Measurements from ENCODE around the gene FLOT2. TPM values are rescaled to one million over a fixed set of nuclear protein-coding genes. Genes with fewer than 3 reads are reported as not detected.

FLOT2 gene
- total and polyA plus RNA-seq, 4 donors = 34.9 to 138 (median 84.5) TPM

DNA sequence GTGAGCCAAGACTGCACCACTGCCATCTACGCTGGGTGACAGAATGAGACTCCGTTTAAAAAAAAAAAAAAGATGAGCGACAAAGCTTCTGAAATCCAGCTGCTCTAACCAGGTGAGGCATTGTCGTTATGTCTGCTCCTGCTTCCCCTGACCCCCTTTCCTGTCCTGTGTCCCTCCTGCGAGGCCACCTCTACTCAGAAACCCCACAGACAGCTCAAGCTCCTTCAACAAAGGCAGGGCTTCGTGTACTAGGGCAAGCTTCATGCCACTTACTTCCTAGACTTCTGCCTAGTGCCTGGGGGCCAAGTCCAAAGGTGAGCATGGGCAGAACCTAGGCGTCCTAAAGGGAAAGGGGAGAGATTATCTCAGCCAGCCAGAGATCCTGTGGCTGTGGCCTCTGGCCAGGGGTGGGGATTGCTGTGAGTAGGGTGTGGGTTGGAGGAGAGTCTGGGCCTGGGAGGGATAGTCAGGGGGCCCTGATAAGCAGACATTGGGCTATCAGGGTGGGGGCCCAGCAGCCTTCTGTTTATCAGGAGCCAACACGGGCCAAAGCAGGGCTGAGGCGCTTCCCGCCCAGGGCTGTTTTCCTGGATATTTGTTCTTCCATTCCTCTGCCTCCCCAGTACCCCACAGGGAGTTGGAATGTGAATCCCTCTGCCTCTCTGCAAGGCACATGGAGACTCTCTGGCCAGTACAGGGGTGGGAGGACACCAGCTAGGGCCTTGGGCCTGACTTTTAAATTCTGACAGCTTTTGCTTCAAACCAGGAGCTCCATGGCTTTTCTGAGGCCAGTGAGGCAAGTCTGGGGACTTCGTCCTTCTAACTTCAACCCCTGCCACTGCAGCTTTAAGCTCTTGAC, 32.3 kb downstream of the FLOT2 start:
- Histone ChIP-seq H3K4me1 (ENCODE audit: control insufficient read depth, insufficient read depth, low read length) (no peaks in the 10 kb centered on the region), H3K9me3 (ENCODE audit: control insufficient read depth, insufficient read depth, low read length) (no peaks in the 10 kb centered on the region), H3K4me3 (ENCODE audit: low read depth, low read length) (no peak overlapping the region), H3K27ac (ENCODE audit: low read depth, low read length) (no peak overlapping the region), H3K27me3 (ENCODE audit: control insufficient read depth, insufficient read depth, low read length) (no peaks in the 10 kb centered on the region), H3K36me3 (ENCODE audit: control insufficient read depth, insufficient read depth, low read length) (peaks cover 17% of the 10 kb centered on the region)
- WGBS (ENCODE audit: insufficient coverage) = 83% methylated on average over 11 of the region's 11 CpGs
- no peak for DNase-seq (ENCODE audit: low read depth in 4 of 6, low spot score in 6 of 6)

- DNase-seq (ENCODE audit: low read depth in 4 of 6, low spot score in 6 of 6) = no peak
- Histone ChIP-seq H3K27me3 (ENCODE audit: control insufficient read depth, insufficient read depth, low read length) (no peaks in the 10 kb centered on the region), H3K36me3 (ENCODE audit: control insufficient read depth, insufficient read depth, low read length) (peaks cover 28% of the 10 kb centered on the region), H3K4me3 (ENCODE audit: low read depth, low read length) (no peak overlapping the region), H3K27ac (ENCODE audit: low read depth, low read length) (no peak overlapping the region), H3K9me3 (ENCODE audit: control insufficient read depth, insufficient read depth, low read length) (no peaks in the 10 kb centered on the region), H3K4me1 (ENCODE audit: control insufficient read depth, insufficient read depth, low read length) (no peaks in the 10 kb centered on the region)
- WGBS (ENCODE audit: insufficient coverage) = no CpG with 5 or more reads among the region's 1 CpG
Measured at GRCh38 chr17:28863953-28864352, 33.6 kb downstream of the FLOT2 start.

DNA sequence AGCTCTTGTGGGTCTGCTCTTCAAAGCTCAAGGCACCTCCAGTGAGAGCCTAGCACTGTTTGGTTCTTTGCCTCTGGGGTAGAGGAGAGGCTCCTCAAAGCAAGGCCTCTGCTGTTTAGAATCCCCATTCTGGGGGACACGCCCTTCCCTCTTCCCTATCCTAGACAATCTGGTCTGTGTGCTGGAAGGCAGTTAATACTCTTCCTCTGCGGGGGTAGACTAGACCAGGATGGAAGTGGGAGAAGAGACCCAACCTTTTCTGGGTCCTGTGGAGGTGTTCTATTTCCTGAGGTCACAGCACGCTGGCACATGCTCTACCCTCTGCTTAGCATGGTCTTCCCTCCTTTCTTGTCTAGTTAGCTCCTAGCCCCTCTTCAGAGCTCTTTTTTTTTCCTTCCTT, 35.0 kb downstream of the FLOT2 start:
- H3K27ac ChIP-seq (ENCODE audit: low read depth, low read length) = no peak overlapping the region
- peaks cover 42% of the 10 kb centered on the region for H3K36me3 ChIP-seq (ENCODE audit: control insufficient read depth, insufficient read depth, low read length)
- H3K4me1 ChIP-seq (ENCODE audit: control insufficient read depth, insufficient read depth, low read length) = no peaks in the 10 kb centered on the region
- WGBS (ENCODE audit: insufficient coverage) = 100% methylated on average over 2 of the region's 3 CpGs
- no peaks in the 10 kb centered on the region for H3K9me3 ChIP-seq (ENCODE audit: control insufficient read depth, insufficient read depth, low read length)
- H3K27me3 ChIP-seq (ENCODE audit: control insufficient read depth, insufficient read depth, low read length) = no peaks in the 10 kb centered on the region
- no peak overlapping the region for H3K4me3 ChIP-seq (ENCODE audit: low read depth, low read length)
- no peak for DNase-seq (ENCODE audit: low read depth in 4 of 6, low spot score in 6 of 6)

DNA sequence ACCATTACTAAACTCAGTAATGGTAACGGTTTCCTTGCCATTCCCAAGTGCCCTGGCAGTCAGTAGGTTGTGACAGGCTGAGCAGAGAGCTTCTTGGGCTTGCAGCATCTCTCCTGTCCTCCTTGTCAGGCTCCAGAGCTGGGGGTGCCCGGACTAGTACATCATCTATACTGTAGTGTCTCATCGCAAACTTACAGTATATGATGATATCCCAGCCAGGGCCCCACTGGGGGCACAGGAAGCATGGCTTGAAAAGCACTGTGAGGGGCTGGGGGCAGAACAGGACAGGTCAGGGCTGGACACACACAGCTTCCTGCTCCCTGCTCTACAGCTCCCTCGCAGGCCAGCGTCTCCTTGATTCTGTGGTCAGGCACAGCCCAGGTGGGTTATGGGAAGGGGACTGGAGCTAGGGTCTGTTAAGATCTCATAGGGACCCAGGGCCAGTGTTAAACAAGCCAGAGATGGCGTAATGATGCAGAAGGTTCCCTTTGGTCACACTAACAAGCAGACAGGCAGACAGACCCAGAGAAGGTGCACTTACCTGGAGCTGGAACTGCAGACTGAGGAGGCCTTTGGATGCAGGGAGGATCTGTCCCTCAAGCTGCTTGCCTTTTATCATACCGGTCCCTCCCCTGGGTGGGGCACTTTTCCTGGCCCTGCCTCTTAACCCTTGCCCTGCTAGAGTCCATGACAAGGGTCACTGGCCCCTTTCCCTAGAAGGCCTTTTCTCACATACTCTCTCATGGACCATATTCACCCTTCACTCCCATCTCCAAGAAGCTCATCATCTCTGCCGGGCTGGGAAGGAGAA, 35.9 kb downstream of the FLOT2 start:
- H3K4me3 ChIP-seq (ENCODE audit: low read depth, low read length) = no peak overlapping the region
- no peaks in the 10 kb centered on the region for H3K9me3 ChIP-seq (ENCODE audit: control insufficient read depth, insufficient read depth, low read length)
- H3K4me1 ChIP-seq (ENCODE audit: control insufficient read depth, insufficient read depth, low read length) = no peaks in the 10 kb centered on the region
- H3K36me3 ChIP-seq (ENCODE audit: control insufficient read depth, insufficient read depth, low read length) = peaks cover 46% of the 10 kb centered on the region
- no peak overlapping the region for H3K27ac ChIP-seq (ENCODE audit: low read depth, low read length)
- DNase-seq (ENCODE audit: low read depth in 4 of 6, low spot score in 6 of 6) = no peak
- WGBS (ENCODE audit: insufficient coverage) = 60% methylated on average over 4 of the region's 8 CpGs
- H3K27me3 ChIP-seq (ENCODE audit: control insufficient read depth, insufficient read depth, low read length) = no peaks in the 10 kb centered on the region

DNA sequence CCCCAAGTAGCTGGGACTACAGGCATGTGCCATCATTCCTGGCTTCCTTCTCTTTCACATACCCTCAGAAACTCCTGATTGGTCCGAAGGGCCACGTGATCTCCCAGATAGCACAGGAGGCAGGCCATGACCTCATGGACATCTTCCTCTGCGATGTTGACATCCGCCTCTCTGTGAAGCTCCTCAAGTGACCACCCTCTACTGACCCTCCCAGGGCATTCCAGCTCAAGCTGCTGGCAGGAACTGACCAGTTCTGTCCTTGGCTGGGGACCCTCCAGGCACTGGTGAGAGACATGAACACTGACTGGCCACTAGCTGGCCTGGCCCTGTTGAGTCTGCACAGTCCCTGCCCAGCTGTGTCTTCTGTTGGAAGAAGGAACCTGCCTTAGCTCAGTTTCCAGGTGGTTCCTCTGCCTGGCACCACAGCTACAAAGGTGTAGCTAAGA, 37.1 kb downstream of the FLOT2 start:
- Histone ChIP-seq H3K27me3 (ENCODE audit: control insufficient read depth, insufficient read depth, low read length) (no peaks in the 10 kb centered on the region), H3K36me3 (ENCODE audit: control insufficient read depth, insufficient read depth, low read length) (peaks cover 52% of the 10 kb centered on the region), H3K4me1 (ENCODE audit: control insufficient read depth, insufficient read depth, low read length) (no peaks in the 10 kb centered on the region), H3K27ac (ENCODE audit: low read depth, low read length) (no peak overlapping the region), H3K4me3 (ENCODE audit: low read depth, low read length) (no peak overlapping the region), H3K9me3 (ENCODE audit: control insufficient read depth, insufficient read depth, low read length) (no peaks in the 10 kb centered on the region)
- 95% methylated on average over 4 of the region's 4 CpGs for WGBS (ENCODE audit: insufficient coverage)
- no peak for DNase-seq (ENCODE audit: low read depth in 4 of 6, low spot score in 6 of 6)

DNA sequence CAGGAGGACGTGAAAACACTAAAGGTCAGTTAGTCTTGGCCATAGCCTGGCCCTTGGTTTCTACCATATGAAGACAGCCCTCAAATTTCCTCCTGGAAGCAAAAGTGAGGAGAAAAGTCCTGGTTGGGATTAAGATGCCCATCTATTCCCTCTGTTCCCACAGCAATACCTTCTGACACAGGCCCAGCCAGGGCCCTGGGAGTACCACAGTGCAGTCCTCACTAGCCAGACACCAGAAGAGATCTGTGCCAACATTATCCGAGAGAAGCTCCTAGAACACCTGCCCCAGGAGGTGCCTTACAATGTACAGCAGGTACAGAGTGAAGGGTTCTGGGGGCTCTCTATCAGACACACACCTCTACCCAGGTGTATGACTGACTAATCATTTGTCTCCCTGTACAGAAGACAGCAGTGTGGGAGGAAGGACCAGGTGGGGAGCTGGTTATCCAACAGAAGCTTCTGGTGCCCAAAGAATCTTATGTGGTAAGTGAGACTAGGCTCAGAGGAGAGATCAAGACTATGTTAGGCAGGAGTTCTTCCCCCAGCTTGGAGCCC, 38.7 kb downstream of the FLOT2 start:
- no peaks in the 10 kb centered on the region for H3K9me3 ChIP-seq (ENCODE audit: control insufficient read depth, insufficient read depth, low read length)
- 0% methylated on average over 1 of the region's 2 CpGs for WGBS (ENCODE audit: insufficient coverage)
- no peak overlapping the region for H3K27ac ChIP-seq (ENCODE audit: low read depth, low read length)
- no peak overlapping the region for H3K4me3 ChIP-seq (ENCODE audit: low read depth, low read length)
- H3K27me3 ChIP-seq (ENCODE audit: control insufficient read depth, insufficient read depth, low read length) = no peaks in the 10 kb centered on the region
- H3K36me3 ChIP-seq (ENCODE audit: control insufficient read depth, insufficient read depth, low read length) = peaks cover 52% of the 10 kb centered on the region
- no peak for DNase-seq (ENCODE audit: low read depth in 4 of 6, low spot score in 6 of 6)
- peaks cover 7% of the 10 kb centered on the region for H3K4me1 ChIP-seq (ENCODE audit: control insufficient read depth, insufficient read depth, low read length)

- no peak for DNase-seq (ENCODE audit: low read depth in 4 of 6, low spot score in 6 of 6)
- H3K27me3 ChIP-seq (ENCODE audit: control insufficient read depth, insufficient read depth, low read length) = no peaks in the 10 kb centered on the region
- H3K27ac ChIP-seq (ENCODE audit: low read depth, low read length) = no peak overlapping the region
- 100% methylated on average over 1 of the region's 3 CpGs for WGBS (ENCODE audit: insufficient coverage)
- H3K4me1 ChIP-seq (ENCODE audit: control insufficient read depth, insufficient read depth, low read length) = peaks cover 7% of the 10 kb centered on the region
- no peaks in the 10 kb centered on the region for H3K9me3 ChIP-seq (ENCODE audit: control insufficient read depth, insufficient read depth, low read length)
- H3K36me3 ChIP-seq (ENCODE audit: control insufficient read depth, insufficient read depth, low read length) = peaks cover 49% of the 10 kb centered on the region
- no peak overlapping the region for H3K4me3 ChIP-seq (ENCODE audit: low read depth, low read length)
Measured at GRCh38 chr17:28857905-28858800, 39.4 kb downstream of the FLOT2 start.

GRCh38 chr17:28856028-28856574, 41.4 kb downstream of the FLOT2 start:
- Histone ChIP-seq H3K27ac (ENCODE audit: low read depth, low read length) (no peak overlapping the region), H3K27me3 (ENCODE audit: control insufficient read depth, insufficient read depth, low read length) (no peaks in the 10 kb centered on the region), H3K4me1 (ENCODE audit: control insufficient read depth, insufficient read depth, low read length) (peaks cover 7% of the 10 kb centered on the region), H3K9me3 (ENCODE audit: control insufficient read depth, insufficient read depth, low read length) (no peaks in the 10 kb centered on the region), H3K4me3 (ENCODE audit: low read depth, low read length) (no peak overlapping the region), H3K36me3 (ENCODE audit: control insufficient read depth, insufficient read depth, low read length) (peaks cover 41% of the 10 kb centered on the region)
- WGBS (ENCODE audit: insufficient coverage) = 92% methylated on average over 4 of the region's 5 CpGs
- DNase-seq (ENCODE audit: low read depth in 4 of 6, low spot score in 6 of 6) = no peak

- peaks cover 37% of the 10 kb centered on the region for H3K36me3 ChIP-seq (ENCODE audit: control insufficient read depth, insufficient read depth, low read length)
- H3K4me3 ChIP-seq (ENCODE audit: low read depth, low read length) = peak overlapping the region; percentile 94
- WGBS (ENCODE audit: insufficient coverage) = 5% methylated on average over 4 of the region's 5 CpGs
- no peaks in the 10 kb centered on the region for H3K9me3 ChIP-seq (ENCODE audit: control insufficient read depth, insufficient read depth, low read length)
- H3K4me1 ChIP-seq (ENCODE audit: control insufficient read depth, insufficient read depth, low read length) = peaks cover 7% of the 10 kb centered on the region
- DNase-seq (ENCODE audit: low read depth in 4 of 6, low spot score in 6 of 6) = no peak
- H3K27ac ChIP-seq (ENCODE audit: low read depth, low read length) = peak overlapping the region; percentile 81
- no peaks in the 10 kb centered on the region for H3K27me3 ChIP-seq (ENCODE audit: control insufficient read depth, insufficient read depth, low read length)
Measured at GRCh38 chr17:28855336-28855679, 42.2 kb downstream of the FLOT2 start.
